Measurements from ENCODE around the gene GET4. TPM values are rescaled to one million over a fixed set of nuclear protein-coding genes. Genes with fewer than 3 reads are reported as not detected.

GET4 gene
- total RNA-seq, 2 donors from 2014 or later: 50.0 to 91.9 TPM

DNA sequence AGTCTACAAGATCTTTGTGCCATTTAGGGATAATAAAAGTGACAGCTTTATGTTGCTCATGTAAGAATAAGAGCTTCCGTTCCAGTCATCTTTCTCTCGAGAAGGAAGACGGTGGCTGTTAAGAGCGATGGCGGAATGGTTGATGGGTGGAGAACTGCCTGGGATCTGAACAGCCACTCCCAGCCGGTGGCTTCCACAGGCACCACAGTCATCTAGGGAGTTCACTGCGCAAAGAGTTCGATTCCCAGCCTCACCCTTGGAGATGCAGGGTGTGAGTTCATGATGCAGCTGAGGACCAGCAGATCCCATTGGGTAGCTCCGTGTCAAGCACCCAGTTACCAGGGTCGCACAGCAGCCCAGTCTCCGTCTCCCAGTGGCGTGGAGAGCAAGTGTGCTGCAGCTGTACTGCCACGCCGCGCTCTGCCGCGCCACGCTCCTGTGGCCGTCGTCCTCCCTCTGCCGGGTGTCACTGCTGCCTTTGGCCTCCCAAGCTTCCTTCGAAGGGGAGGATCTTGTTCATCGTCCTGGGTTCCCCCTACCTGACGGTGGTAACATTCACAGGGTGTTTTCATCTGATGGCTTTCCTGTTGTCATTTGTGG, 36.3 kb upstream of the GET4 start:
- H3K27ac ChIP-seq: no peak overlapping the region
- WGBS: 88% methylated on average over 24 of the region's 24 CpGs
- TF ChIP-seq POLR2AphosphoS5 (IDR thresholded peaks at IDR 0.05) (no peak), POLR2A (IDR thresholded peaks at IDR 0.05) (no peak)
- TF ChIP-seq, protein P1, sequence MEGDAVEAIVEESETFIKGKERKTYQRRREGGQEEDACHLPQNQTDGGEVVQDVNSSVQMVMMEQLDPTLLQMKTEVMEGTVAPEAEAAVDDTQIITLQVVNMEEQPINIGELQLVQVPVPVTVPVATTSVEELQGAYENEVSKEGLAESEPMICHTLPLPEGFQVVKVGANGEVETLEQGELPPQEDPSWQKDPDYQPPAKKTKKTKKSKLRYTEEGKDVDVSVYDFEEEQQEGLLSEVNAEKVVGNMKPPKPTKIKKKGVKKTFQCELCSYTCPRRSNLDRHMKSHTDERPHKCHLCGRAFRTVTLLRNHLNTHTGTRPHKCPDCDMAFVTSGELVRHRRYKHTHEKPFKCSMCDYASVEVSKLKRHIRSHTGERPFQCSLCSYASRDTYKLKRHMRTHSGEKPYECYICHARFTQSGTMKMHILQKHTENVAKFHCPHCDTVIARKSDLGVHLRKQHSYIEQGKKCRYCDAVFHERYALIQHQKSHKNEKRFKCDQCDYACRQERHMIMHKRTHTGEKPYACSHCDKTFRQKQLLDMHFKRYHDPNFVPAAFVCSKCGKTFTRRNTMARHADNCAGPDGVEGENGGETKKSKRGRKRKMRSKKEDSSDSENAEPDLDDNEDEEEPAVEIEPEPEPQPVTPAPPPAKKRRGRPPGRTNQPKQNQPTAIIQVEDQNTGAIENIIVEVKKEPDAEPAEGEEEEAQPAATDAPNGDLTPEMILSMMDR (IDR thresholded peaks at IDR 0.05): no peak
- no peak overlapping the region for H3K4me3 ChIP-seq
- no peak for DNase-seq (ENCODE audit: low spot score)
- peaks cover 0 to 4% of the 10 kb centered on the region in 2 donors for H3K36me3 ChIP-seq
- no peaks in the 10 kb centered on the region for H3K4me1 ChIP-seq (replicated peaks)
- no peaks in the 10 kb centered on the region for H3K9me3 ChIP-seq
- H3K27me3 ChIP-seq (replicated peaks; ENCODE audit: insufficient read depth): no peaks in the 10 kb centered on the region
- intact Hi-C loops (cut with DNase I): loop anchor here (10.0 kb wide), 1 partner anchor 325 kb away; the partner anchor contains the start of gene PDGFA

DNA sequence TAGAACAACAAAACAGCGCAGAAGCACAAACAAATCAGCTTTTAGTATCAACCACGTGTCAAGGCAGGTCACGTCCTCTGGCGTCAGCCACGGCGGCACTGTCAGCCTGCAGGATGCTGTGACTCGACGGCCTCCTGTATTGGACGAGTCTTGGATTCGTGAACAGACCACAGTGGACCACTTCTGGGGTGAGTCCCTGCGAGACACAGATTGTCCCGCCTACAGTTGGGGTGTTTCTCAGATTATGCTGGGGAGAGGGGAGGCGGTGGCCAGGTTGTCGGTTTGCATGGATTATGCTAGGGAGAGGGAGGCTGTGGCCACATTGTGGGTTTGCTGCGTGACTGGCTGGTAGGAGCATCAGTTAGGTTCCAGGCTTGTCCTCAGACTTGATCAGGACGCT, 34.4 kb upstream of the GET4 start:
- WGBS: 77% methylated on average over 16 of the region's 16 CpGs
- Histone ChIP-seq H3K27ac (no peak overlapping the region), H3K4me3 (no peak overlapping the region), H3K4me1 (replicated peaks) (no peaks in the 10 kb centered on the region), H3K27me3 (replicated peaks; ENCODE audit: insufficient read depth) (no peaks in the 10 kb centered on the region), H3K9me3 (no peaks in the 10 kb centered on the region), H3K36me3 (peaks cover 0 to 4% of the 10 kb centered on the region in 2 donors)
- intact Hi-C loops (cut with DNase I): loop anchor here (10.0 kb wide), 1 partner anchor 327 kb away; the partner anchor contains the start of gene PDGFA
- TF ChIP-seq POLR2A (IDR thresholded peaks at IDR 0.05): no peak
- no peak for TF ChIP-seq POLR2AphosphoS5 (IDR thresholded peaks at IDR 0.05)
- TF ChIP-seq, protein P1 (IDR thresholded peaks at IDR 0.05): no peak
- no peak for DNase-seq (ENCODE audit: low spot score)

DNA sequence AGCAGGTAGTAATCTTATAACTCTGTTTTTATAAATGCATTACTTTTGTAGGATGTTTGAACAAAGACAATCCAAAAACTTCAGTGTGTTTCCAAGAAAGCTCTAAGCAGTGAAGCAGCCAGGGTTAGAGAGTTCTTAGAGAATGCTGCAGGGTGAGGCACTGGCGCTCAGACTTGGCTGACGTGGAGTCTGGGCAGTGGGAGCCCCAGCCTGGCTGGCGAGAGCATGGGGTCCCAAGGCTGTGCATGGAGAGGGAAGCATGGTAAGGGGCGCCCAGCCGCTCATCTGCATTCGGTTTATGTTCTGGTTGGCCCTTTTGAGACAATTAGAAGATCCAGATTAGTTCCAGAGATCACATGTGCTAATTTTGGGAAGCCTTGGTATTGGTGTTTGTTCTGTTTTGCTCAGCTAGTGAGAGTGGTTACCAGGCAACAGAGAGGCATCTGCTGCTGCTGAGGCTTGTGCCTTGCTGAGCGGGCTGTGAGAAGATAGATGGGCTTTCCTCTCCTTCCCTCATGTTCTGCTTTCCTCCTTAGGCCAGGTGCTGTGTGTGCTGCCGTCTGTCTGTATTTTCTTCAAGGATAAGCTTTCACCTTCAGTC, 33.8 kb upstream of the GET4 start:
- WGBS: 71% methylated on average over 8 of the region's 8 CpGs
- H3K27me3 ChIP-seq (replicated peaks; ENCODE audit: insufficient read depth): no peaks in the 10 kb centered on the region
- intact Hi-C loops (cut with DNase I): loop anchor here (10.0 kb wide), 1 partner anchor 328 kb away; the partner anchor contains the start of gene PDGFA
- no peak overlapping the region for H3K27ac ChIP-seq
- H3K36me3 ChIP-seq: peaks cover 0 to 4% of the 10 kb centered on the region in 2 donors
- no peaks in the 10 kb centered on the region for H3K4me1 ChIP-seq (replicated peaks)
- no peak for TF ChIP-seq POLR2AphosphoS5 (IDR thresholded peaks at IDR 0.05)
- TF ChIP-seq, protein P1 (IDR thresholded peaks at IDR 0.05): no peak
- TF ChIP-seq POLR2A (IDR thresholded peaks at IDR 0.05): no peak
- H3K4me3 ChIP-seq: no peak overlapping the region
- DNase-seq (ENCODE audit: low spot score): no peak
- no peaks in the 10 kb centered on the region for H3K9me3 ChIP-seq

DNA sequence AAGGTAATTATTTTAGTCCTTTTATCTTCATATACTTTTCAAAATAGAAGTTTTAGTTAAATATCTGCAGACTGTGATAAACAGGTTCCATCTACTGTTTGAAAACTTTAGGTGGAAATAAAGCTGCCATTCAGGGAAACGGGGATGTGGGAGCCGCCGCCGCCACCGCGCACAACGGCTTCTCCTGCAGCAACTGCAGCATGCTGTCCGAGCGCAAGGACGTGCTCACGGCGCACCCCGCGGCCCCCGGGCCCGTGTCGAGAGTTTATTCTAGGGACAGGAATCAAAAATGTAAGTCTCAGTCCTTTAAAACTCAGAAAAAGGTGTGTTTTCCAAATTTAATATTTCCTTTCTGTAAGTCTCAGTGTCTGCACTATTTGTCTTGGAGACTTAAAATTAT, 33.1 kb upstream of the GET4 start:
- no peak overlapping the region for H3K4me3 ChIP-seq
- 94% methylated on average over 17 of the region's 17 CpGs for WGBS
- H3K27ac ChIP-seq: no peak overlapping the region
- no peaks in the 10 kb centered on the region for H3K9me3 ChIP-seq
- TF ChIP-seq, protein P1 (IDR thresholded peaks at IDR 0.05): no peak
- TF ChIP-seq POLR2AphosphoS5 (IDR thresholded peaks at IDR 0.05): no peak
- TF ChIP-seq POLR2A (IDR thresholded peaks at IDR 0.05): no peak
- H3K36me3 ChIP-seq: peaks cover 0 to 4% of the 10 kb centered on the region in 2 donors
- no peak for DNase-seq (ENCODE audit: low spot score)
- H3K4me1 ChIP-seq (replicated peaks): no peaks in the 10 kb centered on the region
- intact Hi-C loops (cut with DNase I): loop anchor here (10.0 kb wide), 1 partner anchor 328 kb away; the partner anchor contains the start of gene PDGFA
- no peaks in the 10 kb centered on the region for H3K27me3 ChIP-seq (replicated peaks; ENCODE audit: insufficient read depth)
